EH (cell line): ENCODE measurements around the gene DDI1.

Experiments used
- DNase-seq: peaks from one replicate; pipeline ENCODE4 v3.0.0-alpha.2; 2015; ENCODE audit warnings: low read depth

DDI1 gene

DNA sequence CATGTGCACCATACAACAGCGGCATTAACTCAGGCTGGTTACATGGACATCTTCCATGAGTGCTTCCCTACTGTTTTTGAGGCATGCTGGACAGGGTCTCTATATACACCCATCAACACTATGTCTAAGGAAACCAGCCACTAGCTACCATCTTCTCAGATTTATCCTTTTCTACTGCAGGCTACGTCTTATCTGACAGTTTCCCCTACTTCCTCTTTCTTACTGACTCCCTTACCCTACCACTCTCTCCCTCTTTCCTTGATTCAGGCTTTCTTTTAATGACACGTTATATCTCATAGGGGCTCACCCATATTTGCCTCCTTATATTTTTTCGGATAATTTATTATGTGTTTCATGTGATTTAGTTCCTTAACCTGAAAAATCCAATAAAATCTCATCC, 41.8 kb downstream of the DDI1 start:
- DNase-seq: no peak

DNA sequence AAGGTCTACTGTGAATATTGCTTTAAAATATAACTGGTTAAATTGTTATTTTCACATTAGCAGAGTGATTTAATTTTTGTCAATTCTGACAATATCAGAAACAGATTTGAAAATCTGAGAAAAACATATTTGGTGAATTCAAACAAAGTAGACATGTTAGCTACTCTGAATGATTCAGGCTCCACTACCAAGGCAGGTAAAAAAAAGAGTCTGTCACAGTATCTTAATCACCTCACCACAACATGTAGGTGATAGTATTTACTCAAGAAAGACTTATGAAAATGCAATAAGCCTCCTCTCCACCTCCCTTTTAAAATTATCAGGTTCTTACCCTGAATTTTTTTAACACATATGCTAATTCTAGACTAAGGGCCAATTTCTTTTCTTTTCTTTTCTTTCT, 42.6 kb downstream of the DDI1 start:
- no peak for DNase-seq

DNA sequence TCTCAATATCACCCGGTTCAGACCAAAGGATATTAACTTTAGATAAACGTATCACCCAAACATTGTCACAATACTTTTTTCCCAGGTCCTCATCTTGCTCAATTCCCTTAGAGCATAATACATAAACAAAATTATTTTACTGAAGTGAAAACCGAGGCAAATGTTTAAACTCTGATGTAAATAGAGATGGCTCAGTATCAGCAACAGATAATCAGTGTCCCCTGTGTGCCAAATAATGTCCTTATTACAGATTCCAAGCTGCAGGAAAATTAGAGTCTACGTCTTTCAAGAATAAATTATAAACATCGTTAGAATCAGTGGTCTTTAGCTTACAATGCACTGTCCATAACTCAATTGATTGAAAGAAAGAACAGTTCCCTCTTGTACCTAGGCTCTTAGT, 50.2 kb downstream of the DDI1 start:
- DNase-seq: no peak
